Kidney (tissue), 14 donors: ENCODE data around the gene AHSG. TPM values are rescaled to one million over a fixed set of nuclear protein-coding genes. Genes with fewer than 3 reads are reported as not detected.

Experiments used
- DNase-seq, 5 donors: peaks; one replicate each; pipeline ENCODE4 v3.0.0-alpha.2; 2013 to 2020
- FAIRE-seq: peaks from 2 replicates; lab custom pipeline; 2012; peaks lifted over from hg19 to GRCh38; lab: Jason Lieb, UNC
- H3K27ac ChIP-seq, 2 donors: one replicate each; pipeline ENCODE4 v1.7.0; 2013; ENCODE audit warnings: low read depth in 2 of 2, low read length in 2 of 2, inconsistent platforms in 1 of 2
- H3K27me3 ChIP-seq: one replicate; pipeline ENCODE4 v1.7.1; 2013; ENCODE audit warnings: low read length, inconsistent platforms; ENCODE audit not compliant: control insufficient read depth, insufficient read depth
- H3K36me3 ChIP-seq, 3 donors: one replicate each; pipeline versions ENCODE4 v1.7.0 to v1.7.1; 2013; ENCODE audit warnings: low read length in 3 of 3, control low read depth in 1 of 3, inconsistent platforms in 1 of 3; ENCODE audit not compliant: insufficient read depth in 3 of 3, control insufficient read depth in 2 of 3
- H3K4me1 ChIP-seq, 3 donors: one replicate each; pipeline versions ENCODE4 v1.7.0 to v1.7.1; 2013; ENCODE audit warnings: low read length in 3 of 3, inconsistent platforms in 1 of 3, low read depth in 1 of 3; ENCODE audit not compliant: control insufficient read depth in 2 of 3, insufficient read depth in 2 of 3
- H3K4me3 ChIP-seq, 3 donors: one replicate each; pipeline versions ENCODE4 v1.7.0 to v1.8.1; 2013; ENCODE audit warnings: low read length in 3 of 3, control low read depth in 1 of 3, inconsistent platforms in 1 of 3
- H3K9ac ChIP-seq, 3 donors: one replicate each; pipeline versions ENCODE4 v1.7.0 to v1.7.1; 2013; ENCODE audit warnings: low read length in 3 of 3, control low read depth in 1 of 3, inconsistent platforms in 1 of 3
- H3K9me3 ChIP-seq, 3 donors: one replicate each; pipeline versions ENCODE4 v1.7.0 to v1.7.1; 2013; ENCODE audit warnings: low read length in 3 of 3, control low read depth in 1 of 3, inconsistent platforms in 1 of 3; ENCODE audit not compliant: control insufficient read depth in 2 of 3, insufficient read depth in 1 of 3
- intact Hi-C: fragments of 100-400 bp; cut with DNase I; formaldehyde crosslinking; loops from one replicate; pipeline ENCODE4 v1.11.1; 2022
- polyA plus RNA-seq: library from polyadenylated mRNA; stranded (reverse); fragments of 350-450 nt; fragmentation: Illumina TruSeq; extraction: RNeasy Lipid Tissue Mini Kit (QIAGEN cat#74804); gene quantifications from one replicate; pipeline ENCODE4 v1.2.3, GENCODE V29; 2014; ENCODE audit warnings: low read depth, low replicate concordance; ENCODE audit not compliant: insufficient read depth
- total RNA-seq: library from RNA; stranded (reverse); fragmentation: NEBNext Ultra II Directional; extraction: Animal tissue kit (Norgen Biotek cat#: 25700); gene quantifications from one replicate; pipeline ENCODE4 v1.2.1, GENCODE V29; 2021
- TF ChIP-seq, protein P1 (sequence below): IDR thresholded peaks from 3 replicates; pipeline ENCODE4 v1.5.1; 2012; ENCODE audit warnings: mild to moderate bottlenecking, moderate library complexity, borderline replicate concordance; ENCODE audit not compliant: insufficient read depth; ENCODE audit errors: extremely low read depth
- donor health status: control.
- donor health status: control.
- donor health status: control.
- donor health status: control.
- donor health status: control.
- donor health status: DM: yes; HTN: yes; CAD: no.
- donor health status: Normal renal cell carcinoma (clear cell type).

Gene AHSG
- total and polyA plus RNA-seq, 2 donors from 2014 or later = 0.34 TPM; not detected in 1

GRCh38 chr3:186642014-186642413 lies 29.2 kb downstream of the AHSG start:
- Histone ChIP-seq H3K27me3 (no peaks in the 10 kb centered on the region), H3K27ac (no peak overlapping the region), H3K9me3 (no peaks in the 10 kb centered on the region), H3K4me1 (peaks cover 0 to 3% (median 0%) of the 10 kb centered on the region in 3 donors), H3K4me3 (no peak overlapping the region), H3K9ac (no peak overlapping the region), H3K36me3 (no peaks in the 10 kb centered on the region)
- FAIRE-seq (no peak), DNase-seq (no peak)
- intact Hi-C loops = no loop called here
- TF ChIP-seq, protein P1, sequence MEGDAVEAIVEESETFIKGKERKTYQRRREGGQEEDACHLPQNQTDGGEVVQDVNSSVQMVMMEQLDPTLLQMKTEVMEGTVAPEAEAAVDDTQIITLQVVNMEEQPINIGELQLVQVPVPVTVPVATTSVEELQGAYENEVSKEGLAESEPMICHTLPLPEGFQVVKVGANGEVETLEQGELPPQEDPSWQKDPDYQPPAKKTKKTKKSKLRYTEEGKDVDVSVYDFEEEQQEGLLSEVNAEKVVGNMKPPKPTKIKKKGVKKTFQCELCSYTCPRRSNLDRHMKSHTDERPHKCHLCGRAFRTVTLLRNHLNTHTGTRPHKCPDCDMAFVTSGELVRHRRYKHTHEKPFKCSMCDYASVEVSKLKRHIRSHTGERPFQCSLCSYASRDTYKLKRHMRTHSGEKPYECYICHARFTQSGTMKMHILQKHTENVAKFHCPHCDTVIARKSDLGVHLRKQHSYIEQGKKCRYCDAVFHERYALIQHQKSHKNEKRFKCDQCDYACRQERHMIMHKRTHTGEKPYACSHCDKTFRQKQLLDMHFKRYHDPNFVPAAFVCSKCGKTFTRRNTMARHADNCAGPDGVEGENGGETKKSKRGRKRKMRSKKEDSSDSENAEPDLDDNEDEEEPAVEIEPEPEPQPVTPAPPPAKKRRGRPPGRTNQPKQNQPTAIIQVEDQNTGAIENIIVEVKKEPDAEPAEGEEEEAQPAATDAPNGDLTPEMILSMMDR = no peak

GRCh38 chr3:186643493-186643892 lies 30.6 kb downstream of the AHSG start:
- no peak overlapping the region for H3K9ac ChIP-seq
- TF ChIP-seq, protein P1 = no peak
- intact Hi-C loops = no loop called here
- H3K36me3 ChIP-seq = no peaks in the 10 kb centered on the region
- no peak for FAIRE-seq
- H3K27me3 ChIP-seq = no peaks in the 10 kb centered on the region
- H3K27ac ChIP-seq = no peak overlapping the region
- H3K4me3 ChIP-seq = no peak overlapping the region
- DNase-seq = no peak
- H3K9me3 ChIP-seq = no peaks in the 10 kb centered on the region
- peaks cover 0 to 3% (median 0%) of the 10 kb centered on the region in 3 donors for H3K4me1 ChIP-seq

- Histone ChIP-seq H3K4me3 (no peak overlapping the region), H3K9me3 (no peaks in the 10 kb centered on the region), H3K9ac (no peak overlapping the region), H3K4me1 (peaks cover 0 to 3% (median 0%) of the 10 kb centered on the region in 3 donors), H3K27ac (no peak overlapping the region), H3K27me3 (no peaks in the 10 kb centered on the region), H3K36me3 (no peaks in the 10 kb centered on the region)
- DNase-seq = no peak
- FAIRE-seq = no peak
- TF ChIP-seq, protein P1 = no peak
- intact Hi-C loops = no loop called here
Measured at GRCh38 chr3:186644683-186645082, 31.8 kb downstream of the AHSG start.

- Histone ChIP-seq H3K4me3 (no peak overlapping the region), H3K27ac (no peak overlapping the region), H3K36me3 (no peaks in the 10 kb centered on the region), H3K4me1 (peaks cover 0 to 3% (median 0%) of the 10 kb centered on the region in 3 donors), H3K9ac (no peak overlapping the region), H3K9me3 (no peaks in the 10 kb centered on the region), H3K27me3 (no peaks in the 10 kb centered on the region)
- FAIRE-seq (no peak), DNase-seq (no peak)
- intact Hi-C loops = no loop called here
- TF ChIP-seq, protein P1 = no peak
Measured at GRCh38 chr3:186646106-186646505, 33.2 kb downstream of the AHSG start.
